Renal cortex interstitium (tissue), 11 donors: ENCODE results near the gene SEMA6B. TPM values are rescaled to one million over a fixed set of nuclear protein-coding genes. Genes with fewer than 3 reads are reported as not detected.

Experiments used
- DNase-seq, 11 donors: peaks; one replicate each; pipeline ENCODE4 v3.0.0-alpha.2; 2013; ENCODE audit warnings: low read depth in 9 of 11, low spot score in 4 of 11; ENCODE audit errors: extremely low read depth in 1 of 11
- polyA plus RNA-seq, 3 donors: library from polyadenylated mRNA; unstranded; fragments of 120-200 nt; gene quantifications; one replicate each; pipeline ENCODE4 v1.2.1, GENCODE V29; 2013; ENCODE audit not compliant: insufficient read length in 3 of 3

The SEMA6B gene
- polyA plus RNA-seq, 3 donors: 1.6 to 3.7 (median 3.2) TPM

- DNase-seq: no peak
Measured at GRCh38 chr19:4517451-4518057, 41.9 kb downstream of the SEMA6B start.

GRCh38 chr19:4516939-4517300 lies 42.6 kb downstream of the SEMA6B start:
- DNase-seq: no peak

- DNase-seq: no peak
Measured at GRCh38 chr19:4516199-4516938, 43.1 kb downstream of the SEMA6B start.

- DNase-seq: no peak
Measured at GRCh38 chr19:4515732-4516131, 43.8 kb downstream of the SEMA6B start.

GRCh38 chr19:4513248-4513647 lies 46.2 kb downstream of the SEMA6B start:
- DNase-seq: no peak

GRCh38 chr19:4512070-4512469 lies 47.4 kb downstream of the SEMA6B start:
- no peak for DNase-seq

GRCh38 chr19:4511300-4512054 lies 48.0 kb downstream of the SEMA6B start:
- no peak for DNase-seq

- no peak for DNase-seq
Measured at GRCh38 chr19:4510435-4511255, 48.8 kb downstream of the SEMA6B start.

- DNase-seq: no peak
Measured at GRCh38 chr19:4508698-4509097, 50.8 kb downstream of the SEMA6B start.

GRCh38 chr19:4507804-4508203 lies 51.7 kb downstream of the SEMA6B start:
- no peak for DNase-seq

- DNase-seq: no peak
Measured at GRCh38 chr19:4507150-4507452, 52.4 kb downstream of the SEMA6B start.

GRCh38 chr19:4506449-4507149 lies 52.9 kb downstream of the SEMA6B start:
- no peak for DNase-seq

GRCh38 chr19:4505570-4506448 lies 53.7 kb downstream of the SEMA6B start:
- DNase-seq: no peak

GRCh38 chr19:4504891-4505569 lies 54.5 kb downstream of the SEMA6B start:
- no peak for DNase-seq

- DNase-seq: no peak
Measured at GRCh38 chr19:4504297-4504701, 55.2 kb downstream of the SEMA6B start.

- no peak for DNase-seq
Measured at GRCh38 chr19:4503825-4504170, 55.7 kb downstream of the SEMA6B start.

- DNase-seq: no peak
Measured at GRCh38 chr19:4503132-4503824, 56.2 kb downstream of the SEMA6B start.
